SH-SY5Y (cell line): ENCODE data around the gene AMBRA1.

Source experiments
- GATA2 ChIP-seq: IDR thresholded peaks from 2 replicates; pipeline ENCODE4 v1.6.1; 2011; ENCODE audit warnings: mild to moderate bottlenecking, low read depth, low read length
- GATA3 ChIP-seq: IDR thresholded peaks from 2 replicates; pipeline ENCODE4 v1.6.1; 2011; ENCODE audit warnings: low read depth, mild to moderate bottlenecking, low read length, moderate library complexity

AMBRA1 gene

GRCh38 chr11:46402957-46403902 is 190.6 kb downstream of the AMBRA1 start:
- no peak for TF ChIP-seq GATA3

GRCh38 chr11:46397526-46397925 is 196.3 kb downstream of the AMBRA1 start:
- TF ChIP-seq GATA2 (no peak), GATA3 (no peak)

GRCh38 chr11:46393759-46394158 is 200.1 kb downstream of the AMBRA1 start:
- TF ChIP-seq GATA2 (no peak), GATA3 (no peak)

- TF ChIP-seq GATA3 (no peak), GATA2 (no peak)
Observed at GRCh38 chr11:46393231-46393616, 200.6 kb downstream of the AMBRA1 start.

GRCh38 chr11:46392421-46393230 is 201.2 kb downstream of the AMBRA1 start:
- TF ChIP-seq GATA2: no peak
- TF ChIP-seq GATA3: no peak

- TF ChIP-seq GATA3: no peak
- TF ChIP-seq GATA2: no peak
Observed at GRCh38 chr11:46391578-46392420, 202.0 kb downstream of the AMBRA1 start, which contains the start of gene CHRM4. Gene CHRM4, minus strand, starts transcription at chr11:46391776. Its CDS starts 5,219 bp downstream, at chr11:46386557.

- TF ChIP-seq GATA3: no peak
- TF ChIP-seq GATA2: no peak
Observed at GRCh38 chr11:46391186-46391577, 202.6 kb downstream of the AMBRA1 start.

GRCh38 chr11:46390331-46391171 is 203.3 kb downstream of the AMBRA1 start:
- no peak for TF ChIP-seq GATA3
- no peak for TF ChIP-seq GATA2

- no peak for TF ChIP-seq GATA3
- no peak for TF ChIP-seq GATA2
Observed at GRCh38 chr11:46389450-46390330, 204.1 kb downstream of the AMBRA1 start.

GRCh38 chr11:46388619-46389449 is 205.0 kb downstream of the AMBRA1 start:
- TF ChIP-seq GATA3 (no peak), GATA2 (no peak)

- TF ChIP-seq GATA2 (no peak), GATA3 (no peak)
Observed at GRCh38 chr11:46387919-46388618, 205.8 kb downstream of the AMBRA1 start.

GRCh38 chr11:46387456-46387855 is 206.4 kb downstream of the AMBRA1 start:
- no peak for TF ChIP-seq GATA2
- TF ChIP-seq GATA3: no peak
